CD4-positive, alpha-beta T cell (primary cell): Measurements from ENCODE around the gene FHOD3. TPM values are rescaled to one million over a fixed set of nuclear protein-coding genes. Genes with fewer than 3 reads are reported as not detected.
A peak's percentile ranks its signal among the peaks of the same experiment; 100 is the strongest.

Experiments used
- ATAC-seq: fragments of 200-7000 bp; cut with Tn5 transposase; one replicate; pipeline ENCODE4 v1.10.0; 2022; ENCODE audit warnings: mild to moderate bottlenecking; ENCODE audit not compliant: poor library complexity
- CTCF ChIA-PET: fragments of 350-600 bp; sonication (Branson Sonifier 250); formaldehyde crosslinking; loops from one replicate; lab custom pipeline; 2021; ENCODE audit warnings: antibody characterized with exemption, inconsistent platforms; lab: Charles Lee
- POLR2A ChIA-PET: fragments of 350-600 bp; sonication (Branson Sonifier 250); formaldehyde crosslinking; loops from one replicate; lab custom pipeline; 2021; ENCODE audit warnings: antibody characterized with exemption, inconsistent platforms; lab: Charles Lee
- DNase-seq, 14 experiments: peaks; one replicate each; pipeline ENCODE4 v3.0.0-alpha.2; 2013 to 2020; ENCODE audit warnings: mixed read lengths in 2 of 14
- H3K27ac ChIP-seq, 2 donors: one replicate each; pipeline versions ENCODE4 v1.5.1 to v1.7.0; 2013; ENCODE audit warnings: low read length in 2 of 2, low read depth in 1 of 2, mild to moderate bottlenecking in 1 of 2
- H3K27me3 ChIP-seq, 2 experiments: 1 replicate in 1 of 2; 2 replicates in 1 of 2; pipeline versions ENCODE4 v1.6.1 to v1.7.0; 2013; ENCODE audit warnings: low read length in 2 of 2, control low read depth in 1 of 2, mild to moderate bottlenecking in 1 of 2, moderate library complexity in 1 of 2; ENCODE audit not compliant: insufficient read depth in 2 of 2, control insufficient read depth in 1 of 2
- H3K36me3 ChIP-seq: one replicate; pipeline ENCODE4 v1.6.1; 2013; ENCODE audit warnings: low read length, control low read depth; ENCODE audit not compliant: insufficient read depth
- H3K4me1 ChIP-seq: one replicate; pipeline ENCODE4 v1.6.1; 2013; ENCODE audit warnings: low read length, control low read depth; ENCODE audit not compliant: insufficient read depth
- H3K4me3 ChIP-seq: one replicate; pipeline ENCODE4 v1.5.1; 2013; ENCODE audit warnings: mild to moderate bottlenecking, low read length, moderate library complexity
- H3K9me3 ChIP-seq, 2 experiments: 1 replicate in 1 of 2; 2 replicates in 1 of 2; pipeline versions ENCODE4 v1.6.1 to v1.7.0; 2013; ENCODE audit warnings: low read length in 2 of 2, mild to moderate bottlenecking in 2 of 2, control low read depth in 1 of 2, moderate library complexity in 1 of 2; ENCODE audit not compliant: control insufficient read depth in 1 of 2, insufficient read depth in 1 of 2
- H3K27ac Mint-ChIP-seq: one replicate; pipeline ENCODE4 v1.8.0; 2020; ENCODE audit warnings: mixed read lengths
- H3K27me3 Mint-ChIP-seq: one replicate; pipeline ENCODE4 v1.8.0; 2021; ENCODE audit warnings: mixed read lengths
- H3K36me3 Mint-ChIP-seq: one replicate; pipeline ENCODE4 v1.8.0; 2021; ENCODE audit warnings: low read depth, mixed read lengths
- H3K4me1 Mint-ChIP-seq: one replicate; pipeline ENCODE4 v1.8.0; 2021; ENCODE audit warnings: low read depth, mixed read lengths
- H3K4me3 Mint-ChIP-seq: one replicate; pipeline ENCODE4 v1.8.0; 2020; ENCODE audit warnings: mild to moderate bottlenecking, mixed read lengths
- H3K9me3 Mint-ChIP-seq: one replicate; pipeline ENCODE4 v1.8.0; 2020; ENCODE audit warnings: mixed read lengths
- intact Hi-C, 2 experiments: fragments of 100-400 bp; cut with DNase I in 1 of 2; cut with micrococcal nuclease in 1 of 2; formaldehyde crosslinking; loops; one replicate each; pipeline versions ENCODE4 v1.15.1 to v1.9.0; 2023 to 2025; cut with DNase I, micrococcal nuclease
- total RNA-seq, 174 experiments: library from RNA in 2 of 174; stranded (reverse) in 2 of 174; gene quantifications; one replicate each; pipeline ENCODE4 v1.2.3 and lab custom pipeline; 2021 to 2026
- TF ChIP-seq, protein P1 (sequence below): fragments of 200-600 bp; IDR thresholded peaks from one replicate; pipeline ENCODE4 v1.8.0; 2022; ENCODE audit warnings: antibody characterized with exemption, mild to moderate bottlenecking

The FHOD3 gene
- total RNA-seq, 2 experiments from 2014 or later, result not detected

- DNase-seq (no peak), ATAC-seq (no peak)
- H3K27me3 Mint-ChIP-seq, result peaks cover 16% of the 10 kb centered on the region
- ChIA-PET CTCF (no interaction called here), POLR2A (interaction anchor here (0.6 kb wide), 1 partner anchor 36 kb away, joined by 3 read pairs; no protein-coding TSS in a partner anchor)
- H3K36me3 Mint-ChIP-seq, result no peaks in the 10 kb centered on the region
- peaks cover 2% of the 10 kb centered on the region for H3K9me3 Mint-ChIP-seq
- no peak overlapping the region for H3K4me3 Mint-ChIP-seq
- intact Hi-C loops, result no loop called here
- TF ChIP-seq, protein P1, sequence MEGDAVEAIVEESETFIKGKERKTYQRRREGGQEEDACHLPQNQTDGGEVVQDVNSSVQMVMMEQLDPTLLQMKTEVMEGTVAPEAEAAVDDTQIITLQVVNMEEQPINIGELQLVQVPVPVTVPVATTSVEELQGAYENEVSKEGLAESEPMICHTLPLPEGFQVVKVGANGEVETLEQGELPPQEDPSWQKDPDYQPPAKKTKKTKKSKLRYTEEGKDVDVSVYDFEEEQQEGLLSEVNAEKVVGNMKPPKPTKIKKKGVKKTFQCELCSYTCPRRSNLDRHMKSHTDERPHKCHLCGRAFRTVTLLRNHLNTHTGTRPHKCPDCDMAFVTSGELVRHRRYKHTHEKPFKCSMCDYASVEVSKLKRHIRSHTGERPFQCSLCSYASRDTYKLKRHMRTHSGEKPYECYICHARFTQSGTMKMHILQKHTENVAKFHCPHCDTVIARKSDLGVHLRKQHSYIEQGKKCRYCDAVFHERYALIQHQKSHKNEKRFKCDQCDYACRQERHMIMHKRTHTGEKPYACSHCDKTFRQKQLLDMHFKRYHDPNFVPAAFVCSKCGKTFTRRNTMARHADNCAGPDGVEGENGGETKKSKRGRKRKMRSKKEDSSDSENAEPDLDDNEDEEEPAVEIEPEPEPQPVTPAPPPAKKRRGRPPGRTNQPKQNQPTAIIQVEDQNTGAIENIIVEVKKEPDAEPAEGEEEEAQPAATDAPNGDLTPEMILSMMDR, result no peak
- H3K27ac ChIP-seq, result no peak overlapping the region
- no peaks in the 10 kb centered on the region for H3K27me3 ChIP-seq
- H3K9me3 ChIP-seq, result no peaks in the 10 kb centered on the region
- no peak overlapping the region for H3K27ac Mint-ChIP-seq
- no peaks in the 10 kb centered on the region for H3K4me1 Mint-ChIP-seq
- no peak overlapping the region for H3K4me3 ChIP-seq
- no peaks in the 10 kb centered on the region for H3K4me1 ChIP-seq
- no peaks in the 10 kb centered on the region for H3K36me3 ChIP-seq
These were observed 101.5 kb downstream of the FHOD3 start for GRCh38 chr18:36399055-36399454.

GRCh38 chr18:36401462-36401861 lies 103.9 kb downstream of the FHOD3 start:
- intact Hi-C loops, result no loop called here
- H3K36me3 Mint-ChIP-seq, result no peaks in the 10 kb centered on the region
- TF ChIP-seq, protein P1, result no peak
- H3K9me3 Mint-ChIP-seq, result no peaks in the 10 kb centered on the region
- no peak for DNase-seq
- no peak overlapping the region for H3K4me3 Mint-ChIP-seq
- ChIA-PET CTCF (no interaction called here), POLR2A (no interaction called here)
- no peaks in the 10 kb centered on the region for H3K4me1 Mint-ChIP-seq
- H3K27ac ChIP-seq, result no peak overlapping the region
- no peak overlapping the region for H3K4me3 ChIP-seq
- H3K27me3 Mint-ChIP-seq, result peaks cover 16% of the 10 kb centered on the region
- no peaks in the 10 kb centered on the region for H3K9me3 ChIP-seq
- H3K27me3 ChIP-seq, result no peaks in the 10 kb centered on the region
- ATAC-seq, result no peak
- no peaks in the 10 kb centered on the region for H3K36me3 ChIP-seq
- no peak overlapping the region for H3K27ac Mint-ChIP-seq
- no peaks in the 10 kb centered on the region for H3K4me1 ChIP-seq

- Mint-ChIP-seq H3K9me3 (no peaks in the 10 kb centered on the region), H3K4me3 (no peak overlapping the region), H3K27ac (no peak overlapping the region), H3K27me3 (peaks cover 16% of the 10 kb centered on the region), H3K36me3 (no peaks in the 10 kb centered on the region), H3K4me1 (no peaks in the 10 kb centered on the region)
- no peaks in the 10 kb centered on the region for H3K27me3 ChIP-seq
- no peak overlapping the region for H3K27ac ChIP-seq
- no peaks in the 10 kb centered on the region for H3K9me3 ChIP-seq
- no peaks in the 10 kb centered on the region for H3K4me1 ChIP-seq
- no peak for ATAC-seq
- ChIA-PET POLR2A (no interaction called here), CTCF (no interaction called here)
- intact Hi-C loops, result no loop called here
- no peaks in the 10 kb centered on the region for H3K36me3 ChIP-seq
- peak in 1 of 14 experiments; percentile 2 for DNase-seq
- TF ChIP-seq, protein P1, result no peak
- no peak overlapping the region for H3K4me3 ChIP-seq
These were observed 105.4 kb downstream of the FHOD3 start for GRCh38 chr18:36402765-36403396.
